Measurements from ENCODE around the gene XPNPEP3.

Gene XPNPEP3

GRCh38 chr22:40951795-40952605 is 95.1 kb downstream of the XPNPEP3 start:
- no peak for DNase-seq

- no peak for DNase-seq
Observed at GRCh38 chr22:40953471-40953870, 96.5 kb downstream of the XPNPEP3 start.

- DNase-seq: no peak
Observed at GRCh38 chr22:40954113-40954512, 97.2 kb downstream of the XPNPEP3 start.

GRCh38 chr22:40955571-40955970 is 98.6 kb downstream of the XPNPEP3 start:
- DNase-seq: no peak

- no peak for DNase-seq
Observed at GRCh38 chr22:40957601-40958000, 100.7 kb downstream of the XPNPEP3 start.

GRCh38 chr22:40958299-40958698 is 101.4 kb downstream of the XPNPEP3 start:
- no peak for DNase-seq

- no peak for DNase-seq
Observed at GRCh38 chr22:40960145-40960544, 103.2 kb downstream of the XPNPEP3 start.

GRCh38 chr22:40965936-40966725 is 109.2 kb downstream of the XPNPEP3 start:
- no peak for DNase-seq

- DNase-seq: no peak
Observed at GRCh38 chr22:40966726-40967085, 109.8 kb downstream of the XPNPEP3 start.

- no peak for DNase-seq
Observed at GRCh38 chr22:40967111-40967760, 110.3 kb downstream of the XPNPEP3 start.

GRCh38 chr22:40972587-40972986 is 115.6 kb downstream of the XPNPEP3 start:
- no peak for DNase-seq

- no peak for DNase-seq
Observed at GRCh38 chr22:40973144-40973543, 116.2 kb downstream of the XPNPEP3 start.

- DNase-seq: no peak
Observed at GRCh38 chr22:40975366-40975765, 118.4 kb downstream of the XPNPEP3 start.

GRCh38 chr22:40976866-40977700 is 120.1 kb downstream of the XPNPEP3 start:
- DNase-seq: no peak

- DNase-seq: no peak
Observed at GRCh38 chr22:40979198-40979597, 122.2 kb downstream of the XPNPEP3 start.

- DNase-seq: no peak
Observed at GRCh38 chr22:40979871-40980270, 122.9 kb downstream of the XPNPEP3 start.
